Stimulated activated effector memory CD8-positive, alpha-beta T cell treated with anti-CD3 and anti-CD28 coated beads, Interleukin-12 subunit alpha, Interleukin-12 subunit beta, amount 100 ng/mL, for 72 hours (primary cell): ENCODE measurements around the gene ARHGAP15.

ENCODE experiments used
- ATAC-seq: fragments of 150-1000 bp; cut with Tn5 transposase; 2 replicates; pipeline ENCODE4 v1.10.0; 2021
- DNase-seq, 2 donors: peaks; one replicate each; pipeline ENCODE4 v3.0.0; 2021 to 2022; ENCODE audit warnings: low spot score in 2 of 2
- H3K27ac Mint-ChIP-seq: one replicate; pipeline ENCODE4 v1.8.0; 2022; ENCODE audit warnings: mild to moderate bottlenecking, mixed read lengths
- H3K36me3 Mint-ChIP-seq: one replicate; pipeline ENCODE4 v1.8.0; 2022; ENCODE audit warnings: mild to moderate bottlenecking, mixed read lengths
- H3K4me1 Mint-ChIP-seq: one replicate; pipeline ENCODE4 v1.8.0; 2022; ENCODE audit warnings: mixed read lengths
- H3K4me3 Mint-ChIP-seq: one replicate; pipeline ENCODE4 v1.8.0; 2022; ENCODE audit warnings: mild to moderate bottlenecking, mixed read lengths
- H3K9me3 Mint-ChIP-seq: one replicate; pipeline ENCODE4 v1.8.0; 2022; ENCODE audit warnings: mixed read lengths

Gene ARHGAP15

DNA sequence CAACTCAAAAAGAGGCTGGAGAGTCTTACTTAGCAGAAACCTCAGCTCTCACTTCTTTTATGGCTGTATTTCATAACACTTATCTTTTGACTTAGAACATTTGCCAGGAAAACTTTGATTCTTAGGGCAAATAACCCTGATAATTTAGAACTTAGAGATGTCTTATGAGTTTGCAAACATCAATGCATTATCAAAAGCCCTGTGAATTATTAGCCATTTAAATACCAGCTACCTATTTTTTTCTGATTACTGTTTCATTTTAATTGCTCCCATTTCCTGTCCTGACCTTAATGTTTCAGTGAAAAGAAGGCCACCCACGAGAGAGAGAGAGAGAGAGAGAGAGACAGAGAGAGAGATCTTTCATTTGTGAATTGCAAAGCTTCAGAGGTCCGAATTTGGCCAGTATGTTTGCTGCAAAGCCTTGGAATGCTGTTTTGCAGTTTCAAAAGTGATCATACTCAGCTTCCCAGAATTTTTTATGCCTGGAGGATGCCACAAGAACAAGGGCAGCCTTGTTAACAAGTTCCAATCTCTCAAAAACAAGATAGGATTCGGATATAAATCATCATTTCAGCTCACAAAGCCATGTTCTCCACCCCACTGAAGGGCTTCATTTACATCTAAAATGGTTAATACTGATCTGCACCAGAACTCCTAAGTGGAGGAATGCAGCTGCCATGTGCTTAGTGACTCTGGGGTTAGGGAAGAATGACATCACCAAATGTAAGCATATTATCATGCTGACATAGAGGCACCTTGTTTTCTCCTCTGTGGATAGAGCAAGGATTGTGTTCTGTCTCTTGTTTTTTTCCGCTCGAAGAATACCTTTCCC, 478.2 kb downstream of the ARHGAP15 start:
- no peak overlapping the region for H3K4me3 Mint-ChIP-seq
- H3K36me3 Mint-ChIP-seq, result no peaks in the 10 kb centered on the region
- peak overlapping the region; percentile 24 for H3K27ac Mint-ChIP-seq
- DNase-seq, result no peak
- peaks cover 20% of the 10 kb centered on the region for H3K4me1 Mint-ChIP-seq
- H3K9me3 Mint-ChIP-seq, result no peaks in the 10 kb centered on the region
- ATAC-seq, result no peak

GRCh38 chr2:143608063-143608423, 478.8 kb downstream of the ARHGAP15 start:
- H3K27ac Mint-ChIP-seq, result peak overlapping the region; percentile 24
- no peak for ATAC-seq
- H3K4me1 Mint-ChIP-seq, result peaks cover 20% of the 10 kb centered on the region

GRCh38 chr2:143608758-143609157, 479.5 kb downstream of the ARHGAP15 start:
- ATAC-seq, result no peak
- no peak for DNase-seq
- Mint-ChIP-seq H3K9me3 (no peaks in the 10 kb centered on the region), H3K36me3 (no peaks in the 10 kb centered on the region), H3K4me1 (peaks cover 23% of the 10 kb centered on the region), H3K4me3 (no peak overlapping the region), H3K27ac (no peak overlapping the region)

More at GRCh38 chr2:143608063-143608423, 478.8 kb downstream of the ARHGAP15 start:
- H3K4me3 Mint-ChIP-seq, result no peak overlapping the region
- no peaks in the 10 kb centered on the region for H3K36me3 Mint-ChIP-seq
- no peak for DNase-seq
- H3K9me3 Mint-ChIP-seq, result no peaks in the 10 kb centered on the region

GRCh38 chr2:143611336-143611735, 482.1 kb downstream of the ARHGAP15 start:
- no peak overlapping the region for H3K27ac Mint-ChIP-seq
- H3K4me1 Mint-ChIP-seq, result peaks cover 27% of the 10 kb centered on the region
- H3K36me3 Mint-ChIP-seq, result no peaks in the 10 kb centered on the region
- DNase-seq (no peak), ATAC-seq (no peak)
- H3K4me3 Mint-ChIP-seq, result no peak overlapping the region
- H3K9me3 Mint-ChIP-seq, result no peaks in the 10 kb centered on the region

DNA sequence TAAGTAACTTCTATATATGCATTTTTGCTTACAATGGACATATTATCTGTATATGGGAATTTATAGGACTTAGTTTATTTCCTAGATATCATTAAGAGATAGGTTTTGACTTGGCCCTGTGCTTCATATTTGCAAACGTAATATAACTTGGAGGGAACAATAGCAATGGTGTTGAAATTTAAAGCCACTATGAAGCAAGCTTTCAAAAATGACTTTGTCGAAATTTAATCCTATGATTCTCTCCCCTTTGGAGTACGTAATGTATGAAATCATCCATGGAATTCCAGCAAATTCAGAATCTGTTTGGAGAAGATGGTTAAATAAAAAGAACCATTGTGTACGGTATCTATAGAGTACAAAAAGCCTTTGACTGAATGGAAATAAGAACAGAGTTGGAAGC, 486.3 kb downstream of the ARHGAP15 start:
- Mint-ChIP-seq H3K36me3 (no peaks in the 10 kb centered on the region), H3K27ac (no peak overlapping the region), H3K4me3 (no peak overlapping the region), H3K4me1 (peaks cover 13% of the 10 kb centered on the region), H3K9me3 (no peaks in the 10 kb centered on the region)
- no peak for ATAC-seq
- DNase-seq, result no peak

GRCh38 chr2:143616452-143616851, 487.2 kb downstream of the ARHGAP15 start:
- DNase-seq (no peak), ATAC-seq (no peak)
- Mint-ChIP-seq H3K36me3 (no peaks in the 10 kb centered on the region), H3K27ac (no peak overlapping the region), H3K9me3 (no peaks in the 10 kb centered on the region), H3K4me1 (peaks cover 11% of the 10 kb centered on the region), H3K4me3 (no peak overlapping the region)

DNA sequence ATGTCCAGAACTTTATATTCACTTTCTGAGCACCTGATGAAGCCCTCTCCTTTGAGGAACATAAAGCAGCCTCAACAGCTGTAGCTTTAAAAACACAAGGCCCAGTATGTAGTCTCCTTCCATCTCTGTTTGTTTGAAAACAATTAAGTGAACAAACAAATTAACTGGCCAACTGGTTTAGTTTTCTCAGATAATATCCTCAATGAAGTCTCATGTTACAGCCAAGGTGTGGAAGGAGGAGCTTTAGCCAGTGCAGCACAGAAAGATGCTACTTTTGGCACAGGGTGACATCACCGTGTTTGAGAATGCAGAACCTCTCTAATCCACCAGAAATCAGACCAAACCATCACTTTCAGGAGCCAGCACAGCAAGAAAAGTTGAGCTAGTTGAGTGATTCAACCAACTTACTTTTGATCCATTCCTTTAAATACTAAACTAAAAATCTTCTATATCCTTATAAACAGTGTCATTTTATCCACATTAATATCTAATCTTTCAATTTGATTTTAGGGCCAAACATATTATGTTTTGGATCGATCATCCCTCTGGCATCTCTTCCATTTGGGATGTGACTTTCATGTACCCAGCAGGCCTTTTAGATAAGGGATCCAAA, 488.7 kb downstream of the ARHGAP15 start:
- H3K9me3 Mint-ChIP-seq, result no peaks in the 10 kb centered on the region
- H3K36me3 Mint-ChIP-seq, result no peaks in the 10 kb centered on the region
- H3K27ac Mint-ChIP-seq, result no peak overlapping the region
- ATAC-seq (no peak), DNase-seq (no peak)
- H3K4me1 Mint-ChIP-seq, result peaks cover 7% of the 10 kb centered on the region
- H3K4me3 Mint-ChIP-seq, result no peak overlapping the region

GRCh38 chr2:143622106-143622505, 492.9 kb downstream of the ARHGAP15 start:
- H3K9me3 Mint-ChIP-seq, result peaks cover 6% of the 10 kb centered on the region
- peaks cover 6% of the 10 kb centered on the region for H3K4me1 Mint-ChIP-seq
- no peak overlapping the region for H3K27ac Mint-ChIP-seq
- DNase-seq, result no peak
- no peak for ATAC-seq
- H3K4me3 Mint-ChIP-seq, result no peak overlapping the region
- H3K36me3 Mint-ChIP-seq, result peaks cover 36% of the 10 kb centered on the region

DNA sequence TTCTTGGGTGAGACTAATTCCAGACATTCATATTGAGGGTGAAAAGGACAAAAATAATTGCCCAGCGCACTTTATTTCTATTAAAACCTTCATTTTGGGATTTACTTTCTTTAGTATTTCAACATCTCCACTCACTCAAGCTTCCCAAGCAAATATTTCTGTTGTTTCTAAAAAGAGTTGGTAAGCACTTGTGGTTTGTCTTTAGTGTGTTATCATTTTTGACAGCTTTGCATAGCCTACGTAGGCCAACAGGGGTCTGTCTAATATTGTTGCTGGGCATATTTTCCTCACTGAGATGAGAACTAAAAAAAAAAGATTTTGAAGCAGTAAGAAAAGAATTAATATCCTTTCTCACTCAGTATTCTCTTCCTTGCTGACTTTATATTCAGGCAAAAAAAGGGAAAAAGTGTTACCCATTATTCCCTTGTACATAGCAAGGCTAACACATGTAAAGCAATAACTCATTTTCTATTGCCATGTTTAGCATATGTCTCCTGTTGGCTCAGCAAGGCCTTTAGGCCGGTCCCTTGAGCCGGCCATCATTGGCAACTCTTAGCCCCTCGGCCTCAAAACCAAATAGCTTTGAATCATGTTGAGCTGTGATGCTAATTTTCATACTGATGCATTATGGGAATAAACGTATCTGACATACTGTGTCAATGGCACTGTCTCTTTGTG, 494.2 kb downstream of the ARHGAP15 start:
- no peak overlapping the region for H3K27ac Mint-ChIP-seq
- H3K4me1 Mint-ChIP-seq, result peaks cover 6% of the 10 kb centered on the region
- H3K36me3 Mint-ChIP-seq, result peaks cover 36% of the 10 kb centered on the region
- no peak for ATAC-seq
- no peak overlapping the region for H3K4me3 Mint-ChIP-seq
- DNase-seq, result no peak
- H3K9me3 Mint-ChIP-seq, result peaks cover 6% of the 10 kb centered on the region

DNA sequence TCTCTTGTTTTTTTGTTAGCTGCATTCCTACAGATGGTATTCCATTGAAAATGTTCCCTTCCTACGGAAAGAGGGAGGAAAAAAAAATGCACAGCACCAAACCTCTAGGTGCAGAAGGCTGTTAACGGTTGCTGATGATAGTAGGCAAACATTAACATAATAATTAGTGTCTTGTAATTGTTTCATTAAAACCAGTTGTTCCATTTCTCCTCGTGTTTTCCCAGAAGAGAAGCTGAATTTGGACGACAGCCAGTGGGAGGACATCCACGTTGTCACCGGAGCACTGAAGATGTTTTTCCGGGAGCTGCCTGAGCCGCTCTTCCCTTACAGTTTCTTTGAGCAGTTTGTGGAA, 494.7 kb downstream of the ARHGAP15 start:
- H3K4me1 Mint-ChIP-seq, result peaks cover 6% of the 10 kb centered on the region
- no peak overlapping the region for H3K4me3 Mint-ChIP-seq
- H3K27ac Mint-ChIP-seq, result no peak overlapping the region
- H3K9me3 Mint-ChIP-seq, result peaks cover 6% of the 10 kb centered on the region
- ATAC-seq (no peak), DNase-seq (no peak)
- H3K36me3 Mint-ChIP-seq, result peaks cover 41% of the 10 kb centered on the region

- Mint-ChIP-seq H3K4me3 (no peak overlapping the region), H3K27ac (no peak overlapping the region), H3K4me1 (peaks cover 6% of the 10 kb centered on the region), H3K36me3 (peaks cover 34% of the 10 kb centered on the region), H3K9me3 (peaks cover 6% of the 10 kb centered on the region)
- DNase-seq (no peak), ATAC-seq (no peak)
Measured at GRCh38 chr2:143629340-143629739, 500.1 kb downstream of the ARHGAP15 start.

DNA sequence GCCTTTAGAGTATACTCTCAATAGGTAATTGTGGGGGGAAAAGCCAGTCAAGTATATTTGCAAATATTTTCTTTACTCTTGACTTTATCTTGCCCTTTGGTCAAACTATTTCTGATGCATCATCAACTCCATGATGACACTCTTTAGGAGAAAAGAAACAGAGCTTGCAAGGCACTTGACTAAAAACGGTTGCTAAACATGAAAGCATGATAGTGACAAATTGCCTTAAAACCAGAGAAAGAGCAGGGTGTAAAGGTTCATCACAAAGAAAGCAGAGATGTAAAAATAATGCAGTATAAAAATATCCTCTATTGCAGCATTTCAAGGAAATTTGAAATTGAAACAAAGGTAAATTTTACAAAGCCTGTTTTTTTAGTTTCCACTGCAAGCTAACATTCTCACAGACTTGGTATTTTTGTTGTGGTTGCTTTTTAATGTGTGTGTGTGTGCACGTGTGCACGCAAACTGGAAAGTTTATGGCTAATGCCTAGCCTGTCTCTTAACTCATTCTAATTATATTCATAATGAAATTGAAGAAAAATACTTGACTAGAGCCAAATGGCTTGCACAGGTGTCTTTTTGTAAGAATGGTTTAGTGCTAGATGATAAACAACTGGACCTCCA, 503.6 kb downstream of the ARHGAP15 start:
- H3K4me3 Mint-ChIP-seq, result no peak overlapping the region
- peaks cover 6% of the 10 kb centered on the region for H3K9me3 Mint-ChIP-seq
- no peak for DNase-seq
- H3K4me1 Mint-ChIP-seq, result no peaks in the 10 kb centered on the region
- H3K27ac Mint-ChIP-seq, result no peak overlapping the region
- ATAC-seq, result no peak
- peaks cover 26% of the 10 kb centered on the region for H3K36me3 Mint-ChIP-seq

- H3K27ac Mint-ChIP-seq, result no peak overlapping the region
- DNase-seq, result no peak
- ATAC-seq, result no peak
- H3K9me3 Mint-ChIP-seq, result peaks cover 6% of the 10 kb centered on the region
- H3K36me3 Mint-ChIP-seq, result peaks cover 25% of the 10 kb centered on the region
- no peaks in the 10 kb centered on the region for H3K4me1 Mint-ChIP-seq
- H3K4me3 Mint-ChIP-seq, result no peak overlapping the region
Measured at GRCh38 chr2:143633419-143633818, 504.2 kb downstream of the ARHGAP15 start.

- ATAC-seq, result no peak
- Mint-ChIP-seq H3K9me3 (peaks cover 6% of the 10 kb centered on the region), H3K27ac (no peak overlapping the region), H3K36me3 (peaks cover 24% of the 10 kb centered on the region), H3K4me3 (no peak overlapping the region), H3K4me1 (no peaks in the 10 kb centered on the region)
- DNase-seq, result no peak
Measured at GRCh38 chr2:143635302-143635701, 506.1 kb downstream of the ARHGAP15 start.

- H3K4me1 Mint-ChIP-seq, result no peaks in the 10 kb centered on the region
- H3K27ac Mint-ChIP-seq, result no peak overlapping the region
- H3K4me3 Mint-ChIP-seq, result no peak overlapping the region
- no peak for DNase-seq
- H3K9me3 Mint-ChIP-seq, result peaks cover 6% of the 10 kb centered on the region
- peaks cover 25% of the 10 kb centered on the region for H3K36me3 Mint-ChIP-seq
- ATAC-seq, result no peak
Measured at GRCh38 chr2:143635936-143636335, 506.7 kb downstream of the ARHGAP15 start.
